WTC11 (cell line): Measurements from ENCODE around the gene SLC10A4. TPM values are rescaled to one million over a fixed set of nuclear protein-coding genes. Genes with fewer than 3 reads are reported as not detected.

Source experiments
- ATAC-seq: fragments of 200-7000 bp; cut with Tn5 transposase; 2 replicates; pipeline ENCODE4 v1.10.0; 2021; ENCODE audit warnings: mild to moderate bottlenecking, moderate library complexity
- CTCF ChIA-PET: fragments of 300-600 bp; sonication (Branson Sonifier 250); formaldehyde crosslinking; loops from one replicate; lab custom pipeline; 2021; ENCODE audit warnings: antibody characterized with exemption; lab: Charles Lee
- POLR2A ChIA-PET: fragments of 350-600 bp; sonication (Branson Sonifier 250); formaldehyde crosslinking; loops from one replicate; lab custom pipeline; 2021; ENCODE audit warnings: antibody characterized with exemption; lab: Charles Lee
- DNase-seq: peaks from one replicate; pipeline ENCODE4 v3.0.0; 2021; ENCODE audit warnings: low spot score
- H3K27ac Mint-ChIP-seq: 2 replicates; pipeline ENCODE4 v1.8.0; 2021; ENCODE audit warnings: mixed read lengths
- H3K27me3 Mint-ChIP-seq: 2 replicates; pipeline ENCODE4 v1.8.0; 2021; ENCODE audit warnings: low read depth, mild to moderate bottlenecking, moderate library complexity, mixed read lengths
- H3K36me3 Mint-ChIP-seq: 2 replicates; pipeline ENCODE4 v1.8.0; 2021; ENCODE audit warnings: mixed read lengths
- H3K4me1 Mint-ChIP-seq: 2 replicates; pipeline ENCODE4 v1.8.0; 2022; ENCODE audit warnings: mixed read lengths
- H3K4me3 Mint-ChIP-seq: 2 replicates; pipeline ENCODE4 v1.8.0; 2021; ENCODE audit warnings: mild to moderate bottlenecking, moderate library complexity, mixed read lengths
- H3K9me3 Mint-ChIP-seq: 2 replicates; pipeline ENCODE4 v1.8.0; 2021; ENCODE audit warnings: mixed read lengths
- E2F1 ChIP-seq: sonication (generic); formaldehyde crosslinking; IDR thresholded peaks from 2 replicates; pipeline ENCODE4 v1.8.0; 2022; ENCODE audit warnings: mild to moderate bottlenecking, missing genetic modification reagents
- EMX1 ChIP-seq: fragments of 250-450 bp; sonication (Bioruptor Pico); IDR thresholded peaks from 2 replicates; pipeline ENCODE4 v1.8.0; 2021; ENCODE audit warnings: mild to moderate bottlenecking
- ESRRA ChIP-seq: sonication (generic); formaldehyde crosslinking; IDR thresholded peaks from 2 replicates; pipeline ENCODE4 v1.8.1; 2022; ENCODE audit warnings: mild to moderate bottlenecking, missing genetic modification reagents, borderline replicate concordance
- FOXK1 ChIP-seq: sonication (generic); formaldehyde crosslinking; IDR thresholded peaks from 2 replicates; pipeline ENCODE4 v1.8.0; 2022; ENCODE audit warnings: mild to moderate bottlenecking, moderate library complexity, missing genetic modification reagents
- GTF2I ChIP-seq: fragments of 250-450 bp; sonication (Bioruptor Pico); conservative IDR thresholded peaks from 2 replicates; pipeline ENCODE4 v1.4.0; 2021; ENCODE audit warnings: mild to moderate bottlenecking
- NFATC4 ChIP-seq: fragments of 250-450 bp; sonication (Bioruptor Pico); IDR thresholded peaks from 2 replicates; pipeline ENCODE4 v1.9.0; 2021; ENCODE audit warnings: mild to moderate bottlenecking
- NFE2L1 ChIP-seq: sonication (generic); formaldehyde crosslinking; IDR thresholded peaks from 2 replicates; pipeline ENCODE4 v1.8.1; 2023; ENCODE audit warnings: missing genetic modification reagents
- PRRX2 ChIP-seq: fragments of 250-450 bp; sonication (Bioruptor Pico); IDR thresholded peaks from 2 replicates; pipeline ENCODE4 v1.8.0; 2021; ENCODE audit warnings: mild to moderate bottlenecking
- SMAD4 ChIP-seq: sonication (generic); formaldehyde crosslinking; IDR thresholded peaks from 2 replicates; pipeline ENCODE4 v1.8.0; 2022; ENCODE audit warnings: mild to moderate bottlenecking, missing genetic modification reagents
- ZBTB21 ChIP-seq: sonication (generic); formaldehyde crosslinking; IDR thresholded peaks from 2 replicates; pipeline ENCODE4 v1.8.1; 2023; ENCODE audit warnings: mild to moderate bottlenecking, missing genetic modification reagents, borderline replicate concordance
- ZNF121 ChIP-seq: sonication (generic); formaldehyde crosslinking; IDR thresholded peaks from 2 replicates; pipeline ENCODE4 v1.8.0; 2023; ENCODE audit warnings: missing genetic modification reagents
- ZNF219 ChIP-seq: sonication (generic); formaldehyde crosslinking; IDR thresholded peaks from 2 replicates; pipeline ENCODE4 v1.8.0; 2023; ENCODE audit warnings: missing genetic modification reagents, mild to moderate bottlenecking, borderline replicate concordance
- total RNA-seq: library from RNA; stranded (reverse); gene quantifications from 3 replicates; pipeline ENCODE4 v1.2.3, GENCODE V29; 2021
- TF ChIP-seq, protein P1 (sequence below): sonication (generic); formaldehyde crosslinking; IDR thresholded peaks from 2 replicates; pipeline ENCODE4 v1.8.1; 2023; ENCODE audit warnings: mild to moderate bottlenecking, missing genetic modification reagents, borderline replicate concordance
- TF ChIP-seq, protein P2 (sequence below): fragments of 250-450 bp; sonication (Bioruptor Pico); conservative IDR thresholded peaks from 2 replicates; pipeline ENCODE4 v1.9.0; 2021; ENCODE audit warnings: mild to moderate bottlenecking
- TF ChIP-seq, protein P3 (sequence below): fragments of 250-450 bp; sonication (Bioruptor Pico); IDR thresholded peaks from 2 replicates; pipeline ENCODE4 v1.9.0; 2021; ENCODE audit warnings: moderate library complexity, mild to moderate bottlenecking, inconsistent platforms, borderline replicate concordance
- TF ChIP-seq, protein P4 (sequence below): sonication (generic); formaldehyde crosslinking; IDR thresholded peaks from 2 replicates; pipeline ENCODE4 v1.8.0; 2023; ENCODE audit warnings: missing genetic modification reagents, mild to moderate bottlenecking, borderline replicate concordance
- TF ChIP-seq, protein P5 (sequence below): sonication (generic); formaldehyde crosslinking; IDR thresholded peaks from 2 replicates; pipeline ENCODE4 v1.8.0; 2022; ENCODE audit warnings: mild to moderate bottlenecking, missing genetic modification reagents
- TF ChIP-seq, protein P6 (sequence below): fragments of 250-450 bp; sonication (Bioruptor Pico); IDR thresholded peaks from 2 replicates; pipeline ENCODE4 v1.9.0; 2021; ENCODE audit warnings: mild to moderate bottlenecking

SLC10A4 gene
- total RNA-seq, 1 experiment from 2014 or later = 3.0 TPM

- ATAC-seq (no peak), DNase-seq (no peak)
- ChIA-PET CTCF (no interaction called here), POLR2A (no interaction called here)
- Mint-ChIP-seq H3K27ac (no peak overlapping the region), H3K27me3 (peaks cover 18% of the 10 kb centered on the region), H3K9me3 (no peaks in the 10 kb centered on the region), H3K4me3 (no peak overlapping the region), H3K36me3 (peaks cover 7% of the 10 kb centered on the region), H3K4me1 (peaks cover 12% of the 10 kb centered on the region)
- TF ChIP-seq, protein P1, sequence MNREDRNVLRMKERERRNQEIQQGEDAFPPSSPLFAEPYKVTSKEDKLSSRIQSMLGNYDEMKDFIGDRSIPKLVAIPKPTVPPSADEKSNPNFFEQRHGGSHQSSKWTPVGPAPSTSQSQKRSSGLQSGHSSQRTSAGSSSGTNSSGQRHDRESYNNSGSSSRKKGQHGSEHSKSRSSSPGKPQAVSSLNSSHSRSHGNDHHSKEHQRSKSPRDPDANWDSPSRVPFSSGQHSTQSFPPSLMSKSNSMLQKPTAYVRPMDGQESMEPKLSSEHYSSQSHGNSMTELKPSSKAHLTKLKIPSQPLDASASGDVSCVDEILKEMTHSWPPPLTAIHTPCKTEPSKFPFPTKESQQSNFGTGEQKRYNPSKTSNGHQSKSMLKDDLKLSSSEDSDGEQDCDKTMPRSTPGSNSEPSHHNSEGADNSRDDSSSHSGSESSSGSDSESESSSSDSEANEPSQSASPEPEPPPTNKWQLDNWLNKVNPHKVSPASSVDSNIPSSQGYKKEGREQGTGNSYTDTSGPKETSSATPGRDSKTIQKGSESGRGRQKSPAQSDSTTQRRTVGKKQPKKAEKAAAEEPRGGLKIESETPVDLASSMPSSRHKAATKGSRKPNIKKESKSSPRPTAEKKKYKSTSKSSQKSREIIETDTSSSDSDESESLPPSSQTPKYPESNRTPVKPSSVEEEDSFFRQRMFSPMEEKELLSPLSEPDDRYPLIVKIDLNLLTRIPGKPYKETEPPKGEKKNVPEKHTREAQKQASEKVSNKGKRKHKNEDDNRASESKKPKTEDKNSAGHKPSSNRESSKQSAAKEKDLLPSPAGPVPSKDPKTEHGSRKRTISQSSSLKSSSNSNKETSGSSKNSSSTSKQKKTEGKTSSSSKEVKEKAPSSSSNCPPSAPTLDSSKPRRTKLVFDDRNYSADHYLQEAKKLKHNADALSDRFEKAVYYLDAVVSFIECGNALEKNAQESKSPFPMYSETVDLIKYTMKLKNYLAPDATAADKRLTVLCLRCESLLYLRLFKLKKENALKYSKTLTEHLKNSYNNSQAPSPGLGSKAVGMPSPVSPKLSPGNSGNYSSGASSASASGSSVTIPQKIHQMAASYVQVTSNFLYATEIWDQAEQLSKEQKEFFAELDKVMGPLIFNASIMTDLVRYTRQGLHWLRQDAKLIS (CRISPR knock-in tag) = no peak
- TF ChIP-seq EMX1 (CRISPR knock-in tag) (no peak), E2F1 (CRISPR knock-in tag) (no peak), FOXK1 (CRISPR knock-in tag) (no peak), ZBTB21 (CRISPR knock-in tag) (no peak), GTF2I (CRISPR knock-in tag) (no peak), ZNF121 (CRISPR knock-in tag) (no peak), PRRX2 (CRISPR knock-in tag) (no peak)
- TF ChIP-seq, protein P2, sequence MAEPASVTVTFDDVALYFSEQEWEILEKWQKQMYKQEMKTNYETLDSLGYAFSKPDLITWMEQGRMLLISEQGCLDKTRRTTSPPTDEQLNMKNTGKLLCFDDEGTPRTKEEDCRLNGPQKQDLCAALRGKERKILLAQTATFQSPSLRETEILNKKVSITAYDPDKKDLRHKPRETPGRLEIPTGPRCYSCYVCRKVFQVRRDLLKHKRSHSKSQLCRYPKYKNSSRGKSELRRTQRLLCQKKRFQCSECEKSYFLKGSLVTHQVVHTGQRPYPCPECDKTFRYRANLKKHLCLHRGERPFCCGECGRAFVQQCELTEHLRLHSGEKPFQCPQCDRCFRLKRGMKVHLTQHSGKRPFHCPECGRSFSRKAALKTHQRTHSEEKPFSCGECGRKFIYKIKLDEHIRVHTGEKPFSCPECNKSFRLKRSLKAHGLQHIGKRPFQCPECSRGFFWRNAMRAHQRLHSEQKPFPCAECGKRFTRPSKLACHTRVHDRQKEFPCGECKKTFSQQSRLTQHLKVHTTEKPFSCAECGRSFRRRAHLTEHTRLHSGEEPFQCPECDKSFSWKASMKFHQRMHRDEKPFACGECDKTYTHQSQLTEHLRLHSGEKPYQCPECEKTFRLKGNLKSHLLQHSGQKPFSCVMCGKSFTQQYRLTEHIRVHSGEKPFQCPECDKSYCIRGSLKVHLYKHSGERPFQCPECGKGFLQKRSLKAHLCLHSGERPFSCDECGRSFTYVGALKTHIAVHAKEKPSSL (CRISPR knock-in tag) = no peak
- TF ChIP-seq, protein P3, sequence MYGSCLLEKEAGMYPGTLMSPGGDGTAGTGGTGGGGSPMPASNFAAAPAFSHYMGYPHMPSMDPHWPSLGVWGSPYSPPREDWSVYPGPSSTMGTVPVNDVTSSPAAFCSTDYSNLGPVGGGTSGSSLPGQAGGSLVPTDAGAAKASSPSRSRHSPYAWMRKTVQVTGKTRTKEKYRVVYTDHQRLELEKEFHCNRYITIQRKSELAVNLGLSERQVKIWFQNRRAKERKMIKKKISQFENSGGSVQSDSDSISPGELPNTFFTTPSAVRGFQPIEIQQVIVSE (CRISPR knock-in tag) = no peak
- TF ChIP-seq, protein P4, sequence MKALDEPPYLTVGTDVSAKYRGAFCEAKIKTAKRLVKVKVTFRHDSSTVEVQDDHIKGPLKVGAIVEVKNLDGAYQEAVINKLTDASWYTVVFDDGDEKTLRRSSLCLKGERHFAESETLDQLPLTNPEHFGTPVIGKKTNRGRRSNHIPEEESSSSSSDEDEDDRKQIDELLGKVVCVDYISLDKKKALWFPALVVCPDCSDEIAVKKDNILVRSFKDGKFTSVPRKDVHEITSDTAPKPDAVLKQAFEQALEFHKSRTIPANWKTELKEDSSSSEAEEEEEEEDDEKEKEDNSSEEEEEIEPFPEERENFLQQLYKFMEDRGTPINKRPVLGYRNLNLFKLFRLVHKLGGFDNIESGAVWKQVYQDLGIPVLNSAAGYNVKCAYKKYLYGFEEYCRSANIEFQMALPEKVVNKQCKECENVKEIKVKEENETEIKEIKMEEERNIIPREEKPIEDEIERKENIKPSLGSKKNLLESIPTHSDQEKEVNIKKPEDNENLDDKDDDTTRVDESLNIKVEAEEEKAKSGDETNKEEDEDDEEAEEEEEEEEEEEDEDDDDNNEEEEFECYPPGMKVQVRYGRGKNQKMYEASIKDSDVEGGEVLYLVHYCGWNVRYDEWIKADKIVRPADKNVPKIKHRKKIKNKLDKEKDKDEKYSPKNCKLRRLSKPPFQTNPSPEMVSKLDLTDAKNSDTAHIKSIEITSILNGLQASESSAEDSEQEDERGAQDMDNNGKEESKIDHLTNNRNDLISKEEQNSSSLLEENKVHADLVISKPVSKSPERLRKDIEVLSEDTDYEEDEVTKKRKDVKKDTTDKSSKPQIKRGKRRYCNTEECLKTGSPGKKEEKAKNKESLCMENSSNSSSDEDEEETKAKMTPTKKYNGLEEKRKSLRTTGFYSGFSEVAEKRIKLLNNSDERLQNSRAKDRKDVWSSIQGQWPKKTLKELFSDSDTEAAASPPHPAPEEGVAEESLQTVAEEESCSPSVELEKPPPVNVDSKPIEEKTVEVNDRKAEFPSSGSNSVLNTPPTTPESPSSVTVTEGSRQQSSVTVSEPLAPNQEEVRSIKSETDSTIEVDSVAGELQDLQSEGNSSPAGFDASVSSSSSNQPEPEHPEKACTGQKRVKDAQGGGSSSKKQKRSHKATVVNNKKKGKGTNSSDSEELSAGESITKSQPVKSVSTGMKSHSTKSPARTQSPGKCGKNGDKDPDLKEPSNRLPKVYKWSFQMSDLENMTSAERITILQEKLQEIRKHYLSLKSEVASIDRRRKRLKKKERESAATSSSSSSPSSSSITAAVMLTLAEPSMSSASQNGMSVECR (CRISPR knock-in tag) = no peak
Observed at GRCh38 chr4:48495941-48496340, 12.8 kb downstream of the SLC10A4 start.

DNA sequence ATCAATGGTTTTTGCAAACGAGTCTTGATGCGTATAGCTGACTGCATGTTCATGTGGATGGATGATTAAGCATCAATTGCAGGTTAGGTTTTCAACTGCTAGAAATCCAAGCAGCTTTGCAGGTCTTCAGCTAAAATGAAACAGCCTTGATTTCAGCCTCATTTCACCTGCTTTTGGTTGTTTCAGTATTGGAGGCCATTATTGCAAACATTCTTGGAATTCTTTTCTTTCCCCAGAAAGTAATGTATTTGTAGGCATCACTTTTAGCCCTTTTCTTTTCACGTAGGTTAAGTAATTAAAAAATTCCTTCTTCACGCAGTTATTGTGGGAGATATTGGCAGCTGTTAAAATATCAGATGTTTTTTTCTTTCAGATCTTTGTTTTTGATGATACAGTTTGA, 15.8 kb downstream of the SLC10A4 start:
- H3K27me3 Mint-ChIP-seq = no peaks in the 10 kb centered on the region; the same call in 1 of the 2 replicates
- ATAC-seq = no peak
- no peaks in the 10 kb centered on the region for H3K9me3 Mint-ChIP-seq
- peak overlapping the region; percentile 29; the same call in 1 of the 2 replicates for H3K27ac Mint-ChIP-seq
- CTCF ChIA-PET = no interaction called here
- no peak overlapping the region for H3K4me3 Mint-ChIP-seq
- peaks cover 16% of the 10 kb centered on the region for H3K4me1 Mint-ChIP-seq
- H3K36me3 Mint-ChIP-seq = peaks cover 12% of the 10 kb centered on the region
- POLR2A ChIA-PET = no interaction called here
- no peak for DNase-seq
- TF ChIP-seq, protein P5, sequence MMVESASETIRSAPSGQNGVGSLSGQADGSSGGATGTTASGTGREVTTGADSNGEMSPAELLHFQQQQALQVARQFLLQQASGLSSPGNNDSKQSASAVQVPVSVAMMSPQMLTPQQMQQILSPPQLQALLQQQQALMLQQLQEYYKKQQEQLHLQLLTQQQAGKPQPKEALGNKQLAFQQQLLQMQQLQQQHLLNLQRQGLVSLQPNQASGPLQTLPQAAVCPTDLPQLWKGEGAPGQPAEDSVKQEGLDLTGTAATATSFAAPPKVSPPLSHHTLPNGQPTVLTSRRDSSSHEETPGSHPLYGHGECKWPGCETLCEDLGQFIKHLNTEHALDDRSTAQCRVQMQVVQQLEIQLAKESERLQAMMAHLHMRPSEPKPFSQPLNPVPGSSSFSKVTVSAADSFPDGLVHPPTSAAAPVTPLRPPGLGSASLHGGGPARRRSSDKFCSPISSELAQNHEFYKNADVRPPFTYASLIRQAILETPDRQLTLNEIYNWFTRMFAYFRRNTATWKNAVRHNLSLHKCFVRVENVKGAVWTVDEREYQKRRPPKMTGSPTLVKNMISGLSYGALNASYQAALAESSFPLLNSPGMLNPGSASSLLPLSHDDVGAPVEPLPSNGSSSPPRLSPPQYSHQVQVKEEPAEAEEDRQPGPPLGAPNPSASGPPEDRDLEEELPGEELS (CRISPR knock-in tag) = no peak
- TF ChIP-seq, protein P6, sequence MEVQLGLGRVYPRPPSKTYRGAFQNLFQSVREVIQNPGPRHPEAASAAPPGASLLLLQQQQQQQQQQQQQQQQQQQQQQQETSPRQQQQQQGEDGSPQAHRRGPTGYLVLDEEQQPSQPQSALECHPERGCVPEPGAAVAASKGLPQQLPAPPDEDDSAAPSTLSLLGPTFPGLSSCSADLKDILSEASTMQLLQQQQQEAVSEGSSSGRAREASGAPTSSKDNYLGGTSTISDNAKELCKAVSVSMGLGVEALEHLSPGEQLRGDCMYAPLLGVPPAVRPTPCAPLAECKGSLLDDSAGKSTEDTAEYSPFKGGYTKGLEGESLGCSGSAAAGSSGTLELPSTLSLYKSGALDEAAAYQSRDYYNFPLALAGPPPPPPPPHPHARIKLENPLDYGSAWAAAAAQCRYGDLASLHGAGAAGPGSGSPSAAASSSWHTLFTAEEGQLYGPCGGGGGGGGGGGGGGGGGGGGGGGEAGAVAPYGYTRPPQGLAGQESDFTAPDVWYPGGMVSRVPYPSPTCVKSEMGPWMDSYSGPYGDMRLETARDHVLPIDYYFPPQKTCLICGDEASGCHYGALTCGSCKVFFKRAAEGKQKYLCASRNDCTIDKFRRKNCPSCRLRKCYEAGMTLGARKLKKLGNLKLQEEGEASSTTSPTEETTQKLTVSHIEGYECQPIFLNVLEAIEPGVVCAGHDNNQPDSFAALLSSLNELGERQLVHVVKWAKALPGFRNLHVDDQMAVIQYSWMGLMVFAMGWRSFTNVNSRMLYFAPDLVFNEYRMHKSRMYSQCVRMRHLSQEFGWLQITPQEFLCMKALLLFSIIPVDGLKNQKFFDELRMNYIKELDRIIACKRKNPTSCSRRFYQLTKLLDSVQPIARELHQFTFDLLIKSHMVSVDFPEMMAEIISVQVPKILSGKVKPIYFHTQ (CRISPR knock-in tag) = no peak
- no peak for TF ChIP-seq NFE2L1
- TF ChIP-seq EMX1 (CRISPR knock-in tag) = no peak
- no peak for TF ChIP-seq ZNF219 (CRISPR knock-in tag)
- TF ChIP-seq NFATC4 (CRISPR knock-in tag) = no peak
- TF ChIP-seq SMAD4 = no peak
- no peak for TF ChIP-seq ESRRA
